NCI-H2227 (cell line): ENCODE data around the gene TANC1.

ENCODE experiments used
- DNase-seq: peaks from one replicate; lab custom pipeline; 2025; ENCODE audit not compliant: unreplicated experiment; lab: John Stamatoyannopoulos, UW

The TANC1 gene

GRCh38 chr2:159053161-159054031, 85.0 kb downstream of the TANC1 start:
- no peak for DNase-seq

- no peak for DNase-seq
Measured at GRCh38 chr2:159054032-159054334, 85.5 kb downstream of the TANC1 start.

GRCh38 chr2:159054985-159055384, 86.5 kb downstream of the TANC1 start:
- no peak for DNase-seq

GRCh38 chr2:159060518-159060917, 92.1 kb downstream of the TANC1 start:
- DNase-seq, result no peak

GRCh38 chr2:159063677-159064076, 95.2 kb downstream of the TANC1 start:
- no peak for DNase-seq

GRCh38 chr2:159064446-159065301, 96.2 kb downstream of the TANC1 start:
- no peak for DNase-seq

- no peak for DNase-seq
Measured at GRCh38 chr2:159065313-159065712, 96.9 kb downstream of the TANC1 start.

GRCh38 chr2:159065891-159066290, 97.5 kb downstream of the TANC1 start:
- no peak for DNase-seq

- DNase-seq, result no peak
Measured at GRCh38 chr2:159066541-159067156, 98.2 kb downstream of the TANC1 start.

- no peak for DNase-seq
Measured at GRCh38 chr2:159067971-159068370, 99.5 kb downstream of the TANC1 start.

- no peak for DNase-seq
Measured at GRCh38 chr2:159069229-159069628, 100.8 kb downstream of the TANC1 start.

GRCh38 chr2:159070235-159070634, 101.8 kb downstream of the TANC1 start:
- DNase-seq, result no peak

GRCh38 chr2:159071190-159071915, 102.9 kb downstream of the TANC1 start:
- DNase-seq, result no peak

- DNase-seq, result no peak
Measured at GRCh38 chr2:159072795-159073194, 104.4 kb downstream of the TANC1 start.

- no peak for DNase-seq
Measured at GRCh38 chr2:159073256-159073655, 104.8 kb downstream of the TANC1 start.

GRCh38 chr2:159074605-159075004, 106.2 kb downstream of the TANC1 start:
- DNase-seq, result no peak

GRCh38 chr2:159075727-159076126, 107.3 kb downstream of the TANC1 start:
- DNase-seq, result no peak

- DNase-seq, result no peak
Measured at GRCh38 chr2:159076241-159076640, 107.8 kb downstream of the TANC1 start.

- DNase-seq, result no peak
Measured at GRCh38 chr2:159077869-159078268, 109.4 kb downstream of the TANC1 start.

- DNase-seq, result no peak
Measured at GRCh38 chr2:159078443-159078842, 110.0 kb downstream of the TANC1 start.

- no peak for DNase-seq
Measured at GRCh38 chr2:159080641-159081040, 112.2 kb downstream of the TANC1 start.
